Renal pelvis (tissue), 4 donors: ENCODE data around the gene GALE. TPM values are rescaled to one million over a fixed set of nuclear protein-coding genes. Genes with fewer than 3 reads are reported as not detected.
A peak's percentile ranks its signal among the peaks of the same experiment; 100 is the strongest.
"Not testable (repeated sequence)": the region's sequence is repeated elsewhere in the genome, so short reads cannot be mapped to it uniquely, and the experiment has no call there.

Experiments
- DNase-seq: peaks from one replicate; pipeline ENCODE4 v3.0.0-alpha.2; 2013
- polyA plus RNA-seq, 3 donors: library from polyadenylated mRNA; unstranded; fragments of 120-200 nt; gene quantifications; one replicate each; pipeline ENCODE4 v1.2.1, GENCODE V29; 2013; ENCODE audit not compliant: insufficient read length in 3 of 3

GALE gene
- polyA plus RNA-seq, 3 donors = 38.2 to 44.2 (median 38.9) TPM

GRCh38 chr1:23816906-23817305 lies 16.4 kb upstream of the GALE start:
- no peak for DNase-seq

- DNase-seq = no peak
Measured at GRCh38 chr1:23816361-23816760, 15.8 kb upstream of the GALE start.

GRCh38 chr1:23814016-23814415 lies 13.5 kb upstream of the GALE start:
- DNase-seq = no peak

GRCh38 chr1:23810818-23811540 lies 10.4 kb upstream of the GALE start:
- no peak for DNase-seq

GRCh38 chr1:23809751-23810171 lies 9.2 kb upstream of the GALE start:
- DNase-seq = no peak

- DNase-seq = no peak
Measured at GRCh38 chr1:23807453-23807852, 6.9 kb upstream of the GALE start.

- no peak for DNase-seq
Measured at GRCh38 chr1:23806280-23806679, 5.7 kb upstream of the GALE start.

- DNase-seq = no peak
Measured at GRCh38 chr1:23805025-23805424, 4.5 kb upstream of the GALE start.

- no peak for DNase-seq
Measured at GRCh38 chr1:23804183-23804835, 3.8 kb upstream of the GALE start.

GRCh38 chr1:23803674-23804073 lies 3.1 kb upstream of the GALE start:
- no peak for DNase-seq

- DNase-seq = not testable (repeated sequence)
Measured at GRCh38 chr1:23802809-23803342, 2.3 kb upstream of the GALE start.

- no peak for DNase-seq
Measured at GRCh38 chr1:23801876-23802275, 1.3 kb upstream of the GALE start.

- no peak for DNase-seq
Measured at GRCh38 chr1:23801338-23801748, 789 bp upstream of the GALE start.

GRCh38 chr1:23799570-23800399 lies 769 bp downstream of the GALE start:
- DNase-seq = peak; percentile 35

GRCh38 chr1:23799255-23799569 lies 1.3 kb downstream of the GALE start:
- DNase-seq = no peak

- no peak for DNase-seq
Measured at GRCh38 chr1:23798662-23799142, 1.9 kb downstream of the GALE start.

GRCh38 chr1:23797478-23798448 lies 2.8 kb downstream of the GALE start:
- DNase-seq = no peak

- no peak for DNase-seq
Measured at GRCh38 chr1:23796466-23797271, 3.9 kb downstream of the GALE start.

- DNase-seq = no peak
Measured at GRCh38 chr1:23795676-23796465, 4.7 kb downstream of the GALE start.
